H9 (cell line): ENCODE data around the gene AHDC1. TPM values are rescaled to one million over a fixed set of nuclear protein-coding genes. Genes with fewer than 3 reads are reported as not detected.
"Not testable (repeated sequence)": the region's sequence is repeated elsewhere in the genome, so short reads cannot be mapped to it uniquely, and the experiment has no call there.

Experiments
- DNase-seq: peaks from one replicate; pipeline ENCODE4 v3.0.0-alpha.2; 2017
- H2AFZ ChIP-seq: one replicate; pipeline ENCODE4 v1.6.1; 2013; ENCODE audit warnings: mild to moderate bottlenecking, low read length, control low read depth, moderate library complexity
- H2AK5ac ChIP-seq: 2 replicates; pipeline ENCODE4 v1.6.1; 2013; ENCODE audit warnings: low read length, control low read depth, mixed read lengths; ENCODE audit not compliant: insufficient read length
- H2BK120ac ChIP-seq: one replicate; pipeline ENCODE4 v1.6.1; 2013; ENCODE audit warnings: low read depth, mild to moderate bottlenecking, low read length, control low read depth, inconsistent platforms; ENCODE audit not compliant: poor library complexity, severe bottlenecking
- H2BK12ac ChIP-seq: 2 replicates; pipeline ENCODE4 v1.6.1; 2013; ENCODE audit warnings: low read length, control low read depth, mixed read lengths, low read depth; ENCODE audit not compliant: insufficient read length
- H2BK15ac ChIP-seq: 2 replicates; pipeline ENCODE4 v1.6.1; 2013; ENCODE audit warnings: low read depth, low read length, control low read depth
- H2BK20ac ChIP-seq: one replicate; pipeline ENCODE4 v1.6.1; 2013; ENCODE audit warnings: low read depth, mild to moderate bottlenecking, low read length, control low read depth, inconsistent platforms; ENCODE audit not compliant: poor library complexity, severe bottlenecking
- H2BK5ac ChIP-seq: 2 replicates; pipeline ENCODE4 v1.6.1; 2013; ENCODE audit warnings: low read length, control low read depth, mixed read lengths; ENCODE audit not compliant: insufficient read length
- H3K14ac ChIP-seq: 2 replicates; pipeline ENCODE4 v1.6.1; 2013; ENCODE audit warnings: low read length, control low read depth; ENCODE audit not compliant: insufficient read depth
- H3K18ac ChIP-seq: 2 replicates; pipeline ENCODE4 v1.6.1; 2013; ENCODE audit warnings: low read depth, mild to moderate bottlenecking, mixed read lengths, low read length, control low read depth; ENCODE audit not compliant: insufficient read length
- H3K23ac ChIP-seq: 2 replicates; pipeline ENCODE4 v1.6.1; 2013; ENCODE audit warnings: low read length, control low read depth, mixed read lengths, low read depth; ENCODE audit not compliant: insufficient read length
- H3K23me2 ChIP-seq: 2 replicates; pipeline ENCODE4 v1.6.1; 2013; ENCODE audit warnings: low read depth, mild to moderate bottlenecking, mixed read lengths, low read length, control low read depth; ENCODE audit not compliant: insufficient read length, poor library complexity, severe bottlenecking
- H3K27ac ChIP-seq: 2 replicates; pipeline ENCODE4 v1.5.1; 2013; ENCODE audit warnings: low read length, control low read depth, mixed read lengths, low read depth; ENCODE audit not compliant: insufficient read length
- H3K27me3 ChIP-seq: 2 replicates; pipeline ENCODE4 v1.6.1; 2013; ENCODE audit warnings: low read length, control low read depth, inconsistent platforms; ENCODE audit not compliant: insufficient read depth
- H3K4ac ChIP-seq: 2 replicates; pipeline ENCODE4 v1.6.1; 2013; ENCODE audit warnings: low read depth, mild to moderate bottlenecking, control low read depth, inconsistent platforms, low read length, moderate library complexity
- H3K4me1 ChIP-seq: 2 replicates; pipeline ENCODE4 v1.6.1; 2013; ENCODE audit warnings: low read length, control low read depth, inconsistent platforms; ENCODE audit not compliant: insufficient read depth
- H3K4me2 ChIP-seq: 2 replicates; pipeline ENCODE4 v1.6.1; 2013; ENCODE audit warnings: low read length, control low read depth, mixed read lengths; ENCODE audit not compliant: insufficient read length, insufficient read depth
- H3K56ac ChIP-seq: 2 replicates; pipeline ENCODE4 v1.6.1; 2013; ENCODE audit warnings: low read depth, mild to moderate bottlenecking, mixed read lengths, low read length, control low read depth; ENCODE audit not compliant: insufficient read length
- H3K79me1 ChIP-seq: 2 replicates; pipeline ENCODE4 v1.6.1; 2013; ENCODE audit warnings: low read depth, mild to moderate bottlenecking, moderate library complexity, low read length, control low read depth, inconsistent platforms; ENCODE audit not compliant: insufficient read depth, poor library complexity, severe bottlenecking
- H3K79me2 ChIP-seq: 2 replicates; pipeline ENCODE4 v1.6.1; 2013; ENCODE audit warnings: low read length, control low read depth, inconsistent platforms; ENCODE audit not compliant: insufficient read depth
- H3K9ac ChIP-seq: 2 replicates; pipeline ENCODE4 v1.6.1; 2013; ENCODE audit warnings: low read length, control low read depth, mixed read lengths; ENCODE audit not compliant: insufficient read length; ENCODE audit errors: extremely low read depth
- H3K9me3 ChIP-seq: one replicate; pipeline ENCODE4 v1.6.1; 2013; ENCODE audit warnings: low read depth, low read length, inconsistent platforms; ENCODE audit not compliant: control insufficient read depth
- H3T11ph ChIP-seq: one replicate; pipeline ENCODE4 v1.6.1; 2013; ENCODE audit warnings: mild to moderate bottlenecking, low read length, control low read depth, inconsistent platforms
- H4K20me1 ChIP-seq: one replicate; pipeline ENCODE4 v1.6.1; 2013; ENCODE audit not compliant: control insufficient read depth, insufficient read length, insufficient read depth
- H4K5ac ChIP-seq: 2 replicates; pipeline ENCODE4 v1.6.1; 2013; ENCODE audit warnings: low read depth, mild to moderate bottlenecking, mixed read lengths, low read length, control low read depth; ENCODE audit not compliant: insufficient read length
- H4K8ac ChIP-seq: replicated peaks from 2 replicates; pipeline ENCODE4 v1.6.1; 2013; ENCODE audit warnings: low read length, control low read depth, mixed read lengths, low read depth; ENCODE audit not compliant: insufficient read length
- H4K91ac ChIP-seq: 2 replicates; pipeline ENCODE4 v1.6.1; 2013; ENCODE audit warnings: low read depth, mild to moderate bottlenecking, moderate library complexity, mixed read lengths, low read length, control low read depth; ENCODE audit not compliant: insufficient read length
- H3K27ac Mint-ChIP-seq, 3 experiments: 2 replicates in 2 of 3; 3 replicates in 1 of 3; pipeline ENCODE4 v1.8.0; 2020 to 2021; ENCODE audit warnings: mixed read lengths in 3 of 3, mild to moderate bottlenecking in 1 of 3, moderate library complexity in 1 of 3
- H3K27me3 Mint-ChIP-seq: 2 replicates; pipeline ENCODE4 v1.8.0; 2021; ENCODE audit warnings: low read depth, mild to moderate bottlenecking, moderate library complexity, mixed read lengths
- H3K36me3 Mint-ChIP-seq, 3 experiments: 2 replicates in 2 of 3; 3 replicates in 1 of 3; pipeline ENCODE4 v1.8.0; 2020 to 2021; ENCODE audit warnings: low read depth in 3 of 3, mixed read lengths in 3 of 3; ENCODE audit not compliant: insufficient read depth in 1 of 3
- H3K4me1 Mint-ChIP-seq, 2 experiments: 2 replicates each; pipeline ENCODE4 v1.8.0; 2020; ENCODE audit warnings: mixed read lengths in 2 of 2
- H3K4me3 Mint-ChIP-seq, 2 experiments: 2 replicates in 1 of 2; 3 replicates in 1 of 2; pipeline ENCODE4 v1.8.0; 2020 to 2021; ENCODE audit warnings: mild to moderate bottlenecking in 2 of 2, mixed read lengths in 2 of 2, moderate library complexity in 1 of 2
- H3K9me3 Mint-ChIP-seq, 2 experiments: 2 replicates in 1 of 2; 3 replicates in 1 of 2; pipeline ENCODE4 v1.8.0; 2020; ENCODE audit warnings: mild to moderate bottlenecking in 2 of 2, mixed read lengths in 2 of 2, moderate library complexity in 1 of 2
- WGBS: extraction: QIAGEN DNeasy Blood & Tissue Kit; methylation state at CpG from one replicate; pipeline ENCODE4 v1.1.7; 2013; ENCODE audit warnings: missing lambda C conversion rate, low lambda C conversion rate, mixed read lengths; ENCODE audit not compliant: insufficient read length; ENCODE audit errors: extremely low coverage; 5-methylcytosine and 5-hydroxymethylcytosine counted together
- total RNA-seq: library from RNA; stranded (reverse); gene quantifications from 2 replicates; pipeline ENCODE4 v1.2.1, GENCODE V29; 2021
- TF ChIP-seq, protein P1 (sequence below): fragments of 200-600 bp; sonication (generic); conservative IDR thresholded peaks from 3 replicates; pipeline ENCODE4 v1.8.0; 2021; ENCODE audit warnings: antibody characterized with exemption, mild to moderate bottlenecking

Gene AHDC1
- total RNA-seq, 1 experiment from 2014 or later: 29.4 TPM

- H3K27me3 ChIP-seq: no peaks in the 10 kb centered on the region
- H3K4me1 ChIP-seq: peaks cover 16% of the 10 kb centered on the region; the same call in 1 of the 2 replicates
- no peak overlapping the region for H4K91ac ChIP-seq
- no peak overlapping the region for H3K14ac ChIP-seq
- no CpG with 5 or more reads among the region's 4 CpGs for WGBS
- H2BK120ac ChIP-seq: no peak overlapping the region
- H4K8ac ChIP-seq: no peak overlapping the region
- Mint-ChIP-seq H3K36me3 (peaks cover 3 to 15% (median 12%) of the 10 kb centered on the region in 3 experiments; a peak in 5 of 7 replicates), H3K27me3 (no peaks in the 10 kb centered on the region), H3K4me1 (peaks cover 21 to 31% of the 10 kb centered on the region in 2 experiments), H3K4me3 (no peak overlapping the region), H3K27ac (peak overlapping the region in 1 of 3 experiments; percentile 46; a peak in 2 of 7 replicates), H3K9me3 (no peaks in the 10 kb centered on the region; a peak in 2 of 5 replicates)
- TF ChIP-seq, protein P1, sequence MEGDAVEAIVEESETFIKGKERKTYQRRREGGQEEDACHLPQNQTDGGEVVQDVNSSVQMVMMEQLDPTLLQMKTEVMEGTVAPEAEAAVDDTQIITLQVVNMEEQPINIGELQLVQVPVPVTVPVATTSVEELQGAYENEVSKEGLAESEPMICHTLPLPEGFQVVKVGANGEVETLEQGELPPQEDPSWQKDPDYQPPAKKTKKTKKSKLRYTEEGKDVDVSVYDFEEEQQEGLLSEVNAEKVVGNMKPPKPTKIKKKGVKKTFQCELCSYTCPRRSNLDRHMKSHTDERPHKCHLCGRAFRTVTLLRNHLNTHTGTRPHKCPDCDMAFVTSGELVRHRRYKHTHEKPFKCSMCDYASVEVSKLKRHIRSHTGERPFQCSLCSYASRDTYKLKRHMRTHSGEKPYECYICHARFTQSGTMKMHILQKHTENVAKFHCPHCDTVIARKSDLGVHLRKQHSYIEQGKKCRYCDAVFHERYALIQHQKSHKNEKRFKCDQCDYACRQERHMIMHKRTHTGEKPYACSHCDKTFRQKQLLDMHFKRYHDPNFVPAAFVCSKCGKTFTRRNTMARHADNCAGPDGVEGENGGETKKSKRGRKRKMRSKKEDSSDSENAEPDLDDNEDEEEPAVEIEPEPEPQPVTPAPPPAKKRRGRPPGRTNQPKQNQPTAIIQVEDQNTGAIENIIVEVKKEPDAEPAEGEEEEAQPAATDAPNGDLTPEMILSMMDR: no peak
- no peak overlapping the region for H2BK12ac ChIP-seq
- H3K9ac ChIP-seq: no peak overlapping the region
- H3K79me2 ChIP-seq: no peaks in the 10 kb centered on the region
- H2AK5ac ChIP-seq: no peak overlapping the region
- DNase-seq: no peak
- H2BK5ac ChIP-seq: no peak overlapping the region
- H3K9me3 ChIP-seq: no peaks in the 10 kb centered on the region
- no peak overlapping the region for H2BK15ac ChIP-seq
- H3T11ph ChIP-seq: no peak overlapping the region
- H4K20me1 ChIP-seq: no peaks in the 10 kb centered on the region
- H3K27ac ChIP-seq: no peak overlapping the region
- no peak overlapping the region for H3K23ac ChIP-seq
- no peak overlapping the region for H2AFZ ChIP-seq
- no peak overlapping the region for H4K5ac ChIP-seq
- H3K56ac ChIP-seq: no peak overlapping the region
- no peak overlapping the region for H2BK20ac ChIP-seq
- no peak overlapping the region for H3K4me2 ChIP-seq
- H3K18ac ChIP-seq: no peak overlapping the region
- H3K23me2 ChIP-seq: peaks cover 3% of the 10 kb centered on the region
- no peak overlapping the region for H3K4ac ChIP-seq
- no peaks in the 10 kb centered on the region for H3K79me1 ChIP-seq
These were observed 49.7 kb downstream of the AHDC1 start for GRCh38 chr1:27554293-27554692.

DNA sequence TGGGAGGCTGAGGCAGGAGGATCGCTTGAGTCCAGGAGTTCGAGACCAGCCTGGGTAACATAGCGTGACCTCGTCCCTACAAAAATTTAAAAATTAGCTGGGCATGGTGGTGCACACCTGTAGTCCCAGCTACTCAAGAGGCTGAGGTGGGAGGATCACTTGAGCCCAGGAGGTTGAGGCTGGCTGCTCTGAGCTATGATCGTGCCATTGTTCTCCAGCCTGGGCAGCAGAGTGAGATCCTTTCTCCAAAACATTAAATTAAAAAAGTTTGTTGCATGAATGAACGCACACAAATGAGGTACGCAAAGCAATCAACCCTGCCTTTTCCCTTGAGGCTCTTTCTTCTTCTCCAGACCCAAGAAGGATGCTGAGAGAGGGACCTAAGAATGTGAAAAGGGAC is 50.1 kb downstream of the AHDC1 start:
- not testable (repeated sequence) for H4K20me1 ChIP-seq, H3K4ac ChIP-seq, H4K5ac ChIP-seq, H3K14ac ChIP-seq, H2BK20ac ChIP-seq, H2BK15ac ChIP-seq, H2AFZ ChIP-seq, H3K9me3 Mint-ChIP-seq, H3K23ac ChIP-seq, H3K23me2 ChIP-seq, H3T11ph ChIP-seq, H3K79me1 ChIP-seq, H2BK12ac ChIP-seq, H4K8ac ChIP-seq, H2AK5ac ChIP-seq, H4K91ac ChIP-seq, H3K27me3 Mint-ChIP-seq, H2BK120ac ChIP-seq, H3K56ac ChIP-seq, H2BK5ac ChIP-seq, DNase-seq, H3K4me3 Mint-ChIP-seq, H3K4me2 ChIP-seq, H3K79me2 ChIP-seq, H3K27ac ChIP-seq, H3K27me3 ChIP-seq, H3K9me3 ChIP-seq, H3K18ac ChIP-seq, H3K9ac ChIP-seq
- Mint-ChIP-seq H3K36me3 (peaks cover 3 to 15% (median 12%) of the 10 kb centered on the region in 3 experiments; a peak in 5 of 7 replicates), H3K4me1 (peaks cover 21 to 29% of the 10 kb centered on the region in 2 experiments), H3K27ac (peak overlapping the region in 1 of 3 experiments; percentile 46; a peak in 2 of 7 replicates)
- WGBS: no CpG with 5 or more reads among the region's 7 CpGs
- peaks cover 16% of the 10 kb centered on the region; the same call in 1 of the 2 replicates for H3K4me1 ChIP-seq
